PC-9 (cell line): ENCODE data around the gene CCL22.

Source experiments
- CTCF ChIP-seq: fragments of 200-600 bp; sonication (generic); conservative IDR thresholded peaks from 2 replicates; pipeline ENCODE4 v1.6.1; 2017; ENCODE audit warnings: mixed run types, antibody characterized with exemption, mild to moderate bottlenecking, moderate library complexity
- EZH2 ChIP-seq: fragments of 200-600 bp; sonication (generic); IDR thresholded peaks from 2 replicates; pipeline ENCODE4 v1.8.0; 2017; ENCODE audit warnings: antibody characterized with exemption, low read depth

- TF ChIP-seq CTCF, result no peak
- TF ChIP-seq EZH2, result no peak
These were observed 47.8 kb upstream of the CCL22 start for GRCh38 chr16:57310801-57311200.
